Breast epithelium (tissue), 4 donors: ENCODE measurements around the gene IREB2. TPM values are rescaled to one million over a fixed set of nuclear protein-coding genes. Genes with fewer than 3 reads are reported as not detected.

ENCODE experiments used
- DNase-seq, 2 donors: peaks; one replicate each; pipeline ENCODE4 v3.0.0-alpha.2; 2019; ENCODE audit warnings: low spot score in 2 of 2
- H3K27ac ChIP-seq, 2 donors: fragments of 200-600 bp; sonication (generic) in 1 of 2; one replicate each; pipeline ENCODE4 v1.5.1; 2016 to 2019; ENCODE audit warnings: mild to moderate bottlenecking in 1 of 2
- H3K27me3 ChIP-seq, 2 donors: fragments of 200-600 bp; sonication (generic) in 1 of 2; one replicate each; pipeline versions ENCODE4 v1.5.1 to v1.6.0; 2017 to 2019; ENCODE audit warnings: control low read depth in 1 of 2, mild to moderate bottlenecking in 1 of 2
- H3K36me3 ChIP-seq: fragments of 200-600 bp; one replicate; pipeline ENCODE4 v1.5.1; 2019
- H3K4me1 ChIP-seq, 2 donors: fragments of 200-600 bp; sonication (generic); one replicate each; pipeline ENCODE4 v1.5.1; 2016 to 2019; ENCODE audit warnings: control low read depth in 1 of 2
- H3K4me3 ChIP-seq, 3 donors: fragments of 200-600 bp; sonication (generic); 1 replicate in 2 of 3; 2 replicates in 1 of 3; pipeline ENCODE4 v1.5.1; 2016 to 2019; ENCODE audit warnings: mild to moderate bottlenecking in 3 of 3, moderate library complexity in 2 of 3
- H3K9me3 ChIP-seq, 2 donors: fragments of 200-600 bp; sonication (generic) in 1 of 2; one replicate each; pipeline ENCODE4 v1.5.1; 2016 to 2019; ENCODE audit warnings: control low read depth in 1 of 2
- POLR2A ChIP-seq: fragments of 450-650 bp; IDR thresholded peaks from one replicate; pipeline ENCODE4 v1.6.1; 2016; ENCODE audit warnings: antibody characterized with exemption, mild to moderate bottlenecking, moderate library complexity
- POLR2AphosphoS5 ChIP-seq, 3 donors: sonication (generic); formaldehyde crosslinking; IDR thresholded peaks; one replicate each; pipeline ENCODE4 v1.6.1; 2017; ENCODE audit warnings: antibody characterized with exemption in 3 of 3
- intact Hi-C: fragments of 100-400 bp; cut with DNase I; formaldehyde crosslinking; loops from one replicate; pipeline ENCODE4 v1.15.1; 2023; ENCODE audit warnings: low total_unique reads
- total RNA-seq, 3 donors: library from RNA; depleted of rRNA; stranded (reverse); fragments of >200 nt; gene quantifications; one replicate each; pipeline ENCODE4 v1.1.0, GENCODE V29; 2016
- TF ChIP-seq, protein P1 (sequence below), 3 donors: fragments of 450-650 bp; IDR thresholded peaks; one replicate each; pipeline ENCODE4 v1.5.1; 2016 to 2017; ENCODE audit warnings: antibody characterized with exemption in 3 of 3, mild to moderate bottlenecking in 3 of 3, moderate library complexity in 3 of 3

Gene IREB2
- total RNA-seq, 3 donors from 2014 or later = 45.8 to 52.2 (median 49.5) TPM

GRCh38 chr15:78405336-78405924, 32.6 kb upstream of the IREB2 start:
- no peak overlapping the region for H3K4me3 ChIP-seq
- TF ChIP-seq, protein P1, sequence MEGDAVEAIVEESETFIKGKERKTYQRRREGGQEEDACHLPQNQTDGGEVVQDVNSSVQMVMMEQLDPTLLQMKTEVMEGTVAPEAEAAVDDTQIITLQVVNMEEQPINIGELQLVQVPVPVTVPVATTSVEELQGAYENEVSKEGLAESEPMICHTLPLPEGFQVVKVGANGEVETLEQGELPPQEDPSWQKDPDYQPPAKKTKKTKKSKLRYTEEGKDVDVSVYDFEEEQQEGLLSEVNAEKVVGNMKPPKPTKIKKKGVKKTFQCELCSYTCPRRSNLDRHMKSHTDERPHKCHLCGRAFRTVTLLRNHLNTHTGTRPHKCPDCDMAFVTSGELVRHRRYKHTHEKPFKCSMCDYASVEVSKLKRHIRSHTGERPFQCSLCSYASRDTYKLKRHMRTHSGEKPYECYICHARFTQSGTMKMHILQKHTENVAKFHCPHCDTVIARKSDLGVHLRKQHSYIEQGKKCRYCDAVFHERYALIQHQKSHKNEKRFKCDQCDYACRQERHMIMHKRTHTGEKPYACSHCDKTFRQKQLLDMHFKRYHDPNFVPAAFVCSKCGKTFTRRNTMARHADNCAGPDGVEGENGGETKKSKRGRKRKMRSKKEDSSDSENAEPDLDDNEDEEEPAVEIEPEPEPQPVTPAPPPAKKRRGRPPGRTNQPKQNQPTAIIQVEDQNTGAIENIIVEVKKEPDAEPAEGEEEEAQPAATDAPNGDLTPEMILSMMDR (IDR thresholded peaks at IDR 0.05) = no peak
- TF ChIP-seq POLR2A (no peak), POLR2AphosphoS5 (IDR thresholded peaks at IDR 0.05) (no peak)
- H3K9me3 ChIP-seq = no peaks in the 10 kb centered on the region
- no peaks in the 10 kb centered on the region for H3K27me3 ChIP-seq
- no peak for DNase-seq
- no peak overlapping the region for H3K27ac ChIP-seq
- intact Hi-C loops = no loop called here
- H3K36me3 ChIP-seq = no peaks in the 10 kb centered on the region
- H3K4me1 ChIP-seq = no peaks in the 10 kb centered on the region

GRCh38 chr15:78406016-78406585, 31.9 kb upstream of the IREB2 start:
- intact Hi-C loops = no loop called here
- Histone ChIP-seq H3K4me3 (no peak overlapping the region), H3K36me3 (no peaks in the 10 kb centered on the region), H3K27me3 (no peaks in the 10 kb centered on the region), H3K9me3 (no peaks in the 10 kb centered on the region), H3K4me1 (no peaks in the 10 kb centered on the region), H3K27ac (no peak overlapping the region)
- TF ChIP-seq POLR2AphosphoS5 (IDR thresholded peaks at IDR 0.05) = no peak
- DNase-seq = no peak

DNA sequence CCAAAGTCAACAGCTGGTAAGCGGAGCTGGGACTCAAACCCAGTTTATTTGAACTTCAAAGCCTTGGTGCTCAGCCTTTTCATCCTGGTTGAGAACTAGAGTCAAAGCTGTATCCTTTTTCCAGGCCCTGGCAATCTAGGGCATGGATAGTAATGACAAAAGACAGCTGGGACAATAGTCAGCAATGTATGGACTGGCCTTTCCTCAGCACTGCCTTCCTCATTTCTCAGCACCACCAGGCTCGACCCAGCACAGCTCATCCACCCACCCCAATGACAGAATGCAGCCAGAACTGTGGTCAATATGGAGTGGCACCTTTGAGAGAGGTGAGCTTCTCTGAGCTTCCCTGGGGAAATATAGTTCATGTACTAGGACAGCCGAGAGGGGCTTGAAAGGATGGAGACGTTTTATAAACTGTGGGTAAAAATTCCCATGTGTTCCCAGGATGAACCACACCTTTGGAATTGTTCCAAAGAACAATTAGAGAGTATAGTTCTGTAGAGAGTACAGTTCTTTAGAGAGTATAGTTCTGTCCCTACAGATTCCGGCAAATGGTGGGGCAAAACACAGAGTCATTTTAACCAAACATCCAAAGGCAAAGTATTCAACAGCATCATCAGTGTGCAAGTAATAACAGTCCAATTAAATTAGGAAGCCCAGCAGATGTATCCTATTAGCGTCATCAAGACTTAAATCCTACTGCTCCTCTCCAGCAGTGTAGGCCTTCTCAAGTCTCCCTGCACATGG, 30.2 kb upstream of the IREB2 start:
- Histone ChIP-seq H3K27me3 (no peaks in the 10 kb centered on the region), H3K4me1 (no peaks in the 10 kb centered on the region), H3K27ac (no peak overlapping the region), H3K36me3 (no peaks in the 10 kb centered on the region), H3K9me3 (no peaks in the 10 kb centered on the region), H3K4me3 (no peak overlapping the region)
- intact Hi-C loops = no loop called here
- TF ChIP-seq, protein P1 (IDR thresholded peaks at IDR 0.05) = no peak
- TF ChIP-seq POLR2A (no peak), POLR2AphosphoS5 (IDR thresholded peaks at IDR 0.05) (no peak)
- DNase-seq = no peak

DNA sequence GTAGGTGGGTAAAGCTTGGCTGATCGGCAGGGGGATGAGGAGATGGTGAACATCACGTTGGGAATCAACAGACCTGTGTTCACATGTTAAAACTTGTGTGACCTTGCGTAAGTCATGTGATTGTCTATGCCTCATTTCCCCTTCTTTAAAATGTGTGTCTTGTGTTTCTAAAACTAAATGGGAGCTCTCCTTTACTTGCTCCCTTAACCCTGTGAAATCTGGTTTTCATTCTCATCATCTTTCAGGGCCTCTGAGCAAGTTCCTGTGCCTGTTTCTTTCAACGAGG, 29.7 kb upstream of the IREB2 start:
- DNase-seq = no peak
- intact Hi-C loops = no loop called here
- Histone ChIP-seq H3K27me3 (no peaks in the 10 kb centered on the region), H3K4me3 (no peak overlapping the region), H3K9me3 (no peaks in the 10 kb centered on the region), H3K36me3 (no peaks in the 10 kb centered on the region), H3K27ac (no peak overlapping the region), H3K4me1 (no peaks in the 10 kb centered on the region)
- TF ChIP-seq POLR2A = no peak
- no peak for TF ChIP-seq POLR2AphosphoS5 (IDR thresholded peaks at IDR 0.05)
- TF ChIP-seq, protein P1 (IDR thresholded peaks at IDR 0.05) = no peak

GRCh38 chr15:78408961-78409360, 29.1 kb upstream of the IREB2 start:
- no peaks in the 10 kb centered on the region for H3K27me3 ChIP-seq
- no peak for DNase-seq
- H3K4me1 ChIP-seq = no peaks in the 10 kb centered on the region
- no peaks in the 10 kb centered on the region for H3K9me3 ChIP-seq
- intact Hi-C loops = no loop called here
- H3K4me3 ChIP-seq = no peak overlapping the region
- no peaks in the 10 kb centered on the region for H3K36me3 ChIP-seq
- TF ChIP-seq, protein P1 (IDR thresholded peaks at IDR 0.05) = no peak
- no peak for TF ChIP-seq POLR2A
- no peak for TF ChIP-seq POLR2AphosphoS5 (IDR thresholded peaks at IDR 0.05)
- no peak overlapping the region for H3K27ac ChIP-seq
